B cell (primary cell): Measurements from ENCODE around the gene CCDC121. TPM values are rescaled to one million over a fixed set of nuclear protein-coding genes. Genes with fewer than 3 reads are reported as not detected.

Experiments
- ATAC-seq: fragments of 200-7000 bp; cut with Tn5 transposase; one replicate; pipeline ENCODE4 v1.10.0; 2021; ENCODE audit warnings: low read depth, mild to moderate bottlenecking, moderate number of reproducible peaks, moderate library complexity
- CTCF ChIA-PET: fragments of 350-600 bp; sonication (Branson Sonifier 250); formaldehyde crosslinking; loops from one replicate; lab custom pipeline; 2021; ENCODE audit warnings: antibody characterized with exemption, inconsistent platforms; lab: Charles Lee
- POLR2A ChIA-PET: fragments of 350-600 bp; sonication (Branson Sonifier 250); formaldehyde crosslinking; loops from one replicate; lab custom pipeline; 2021; ENCODE audit warnings: antibody characterized with exemption; lab: Charles Lee
- DNase-seq: peaks from one replicate; pipeline ENCODE4 v3.0.0; 2013
- H2AFZ ChIP-seq: 2 replicates; pipeline ENCODE4 v1.6.1; 2012; ENCODE audit warnings: mild to moderate bottlenecking, low read depth, low read length; ENCODE audit not compliant: insufficient read depth, poor library complexity, severe bottlenecking
- H3K27ac ChIP-seq, 2 donors: 1 replicate in 1 of 2; 2 replicates in 1 of 2; pipeline ENCODE4 v1.5.1; 2012 to 2013; ENCODE audit warnings: low read length in 2 of 2, mild to moderate bottlenecking in 2 of 2, moderate library complexity in 1 of 2
- H3K27me3 ChIP-seq, 4 experiments: fragments of 200-600 bp in 1 of 4; sonication (generic) in 1 of 4; replicated peaks in 1 of 4; 1 replicate in 2 of 4; 2 replicates in 2 of 4; pipeline versions ENCODE4 v1.6.1 to v1.7.0; 2013 to 2016; ENCODE audit warnings: low read length in 3 of 4, mild to moderate bottlenecking in 2 of 4, mixed read lengths in 1 of 4, moderate library complexity in 1 of 4; ENCODE audit not compliant: insufficient read depth in 4 of 4, control insufficient read depth in 3 of 4; ENCODE audit errors: control extremely low read depth in 1 of 4
- H3K36me3 ChIP-seq, 2 experiments: replicated peaks in 1 of 2; 1 replicate in 1 of 2; 2 replicates in 1 of 2; pipeline versions ENCODE4 v1.6.1 to v1.7.1; 2013; ENCODE audit warnings: low read length in 1 of 2; ENCODE audit not compliant: insufficient read depth in 2 of 2, control insufficient read depth in 1 of 2; ENCODE audit errors: control extremely low read depth in 1 of 2, extremely low read depth in 1 of 2
- H3K4me1 ChIP-seq, 2 donors: fragments of 200-600 bp in 1 of 2; sonication (generic) in 1 of 2; 1 replicate in 1 of 2; 2 replicates in 1 of 2; pipeline versions ENCODE4 v1.5.1 to v1.6.1; 2013 to 2017; ENCODE audit warnings: low read length in 2 of 2; ENCODE audit not compliant: control insufficient read depth in 2 of 2, insufficient read depth in 2 of 2
- H3K4me2 ChIP-seq: replicated peaks from 2 replicates; pipeline ENCODE3; 2012; ENCODE audit warnings: mild to moderate bottlenecking, low read depth, low read length; ENCODE audit not compliant: poor library complexity, severe bottlenecking
- H3K4me3 ChIP-seq, 5 experiments: fragments of 200-600 bp in 1 of 5; sonication (generic) in 1 of 5; 1 replicate in 3 of 5; 2 replicates in 2 of 5; pipeline versions ENCODE4 v1.5.1 to v1.7.0; 2011 to 2016; ENCODE audit warnings: low read length in 4 of 5, mild to moderate bottlenecking in 4 of 5, low read depth in 2 of 5, control low read depth in 1 of 5, moderate library complexity in 1 of 5; ENCODE audit not compliant: insufficient read depth in 1 of 5; ENCODE audit errors: control extremely low read depth in 1 of 5, extremely low read depth in 1 of 5
- H3K79me2 ChIP-seq: fragments of 200-600 bp; sonication (generic); one replicate; pipeline ENCODE4 v1.6.0; 2016; ENCODE audit warnings: low read length; ENCODE audit not compliant: control insufficient read depth, insufficient read depth
- H3K9ac ChIP-seq: fragments of 200-600 bp; sonication (generic); 2 replicates; pipeline ENCODE4 v1.6.1; 2017; ENCODE audit warnings: mild to moderate bottlenecking, low read length, moderate library complexity
- H3K9me3 ChIP-seq, 3 donors: one replicate each; pipeline versions ENCODE4 v1.6.1 to v1.7.1; 2013; ENCODE audit warnings: low read length in 2 of 3; ENCODE audit not compliant: control insufficient read depth in 2 of 3, insufficient read depth in 1 of 3; ENCODE audit errors: control extremely low read depth in 1 of 3
- H4K20me1 ChIP-seq: 2 replicates; pipeline ENCODE4 v1.6.0; 2012; ENCODE audit warnings: mild to moderate bottlenecking, low read length; ENCODE audit not compliant: insufficient read depth, control insufficient read depth, poor library complexity, severe bottlenecking
- H3K27ac Mint-ChIP-seq: one replicate; pipeline ENCODE4 v1.8.0; 2021; ENCODE audit warnings: mixed read lengths
- H3K27me3 Mint-ChIP-seq: one replicate; pipeline ENCODE4 v1.8.0; 2021; ENCODE audit warnings: mixed read lengths
- H3K4me1 Mint-ChIP-seq: one replicate; pipeline ENCODE4 v1.8.0; 2021; ENCODE audit warnings: mixed read lengths
- H3K4me3 Mint-ChIP-seq: one replicate; pipeline ENCODE4 v1.8.0; 2021; ENCODE audit warnings: mixed read lengths
- H3K9me3 Mint-ChIP-seq: one replicate; pipeline ENCODE4 v1.8.0; 2022; ENCODE audit warnings: mixed read lengths; ENCODE audit not compliant: insufficient read depth
- CTCF ChIP-seq: fragments of 200-600 bp; IDR thresholded peaks from one replicate; pipeline ENCODE4 v1.8.0; 2022; ENCODE audit warnings: antibody characterized with exemption, mild to moderate bottlenecking
- EZH2 ChIP-seq: IDR thresholded peaks from 2 replicates; pipeline ENCODE4 v1.6.1; 2012; ENCODE audit warnings: borderline replicate concordance, low read depth, mild to moderate bottlenecking, moderate library complexity, low read length; ENCODE audit not compliant: insufficient read depth, poor library complexity, severe bottlenecking
- WGBS: methylation state at CpG from one replicate; pipeline ENCODE4 v1.1.5; 2013; ENCODE audit warnings: missing lambda C conversion rate; ENCODE audit not compliant: insufficient coverage; 5-methylcytosine and 5-hydroxymethylcytosine counted together
- intact Hi-C: fragments of 100-400 bp; cut with micrococcal nuclease; formaldehyde crosslinking; loops from one replicate; pipeline ENCODE4 v1.10.0; 2022
- polyA plus RNA-seq: library from polyadenylated mRNA; depleted of rRNA; stranded (reverse); fragments of >200 nt; gene quantifications from 2 replicates; pipeline ENCODE4 v1.2.3, GENCODE V29; 2012
- total RNA-seq, 2 donors: library from RNA; stranded (reverse); fragments of 120-200 nt in 1 of 2; gene quantifications; 1 replicate in 1 of 2; 2 replicates in 1 of 2; pipeline versions ENCODE4 v1.2.3 to v1.2.4, GENCODE V29; 2013 to 2022

CCDC121 gene
- total and polyA plus RNA-seq, 2 donors (not counting 1 experiment from before 2014, with no cell fraction given) = 0.95 to 2.2 TPM

GRCh38 chr2:27582695-27583389 is 46.0 kb downstream of the CCDC121 start, which contains the start of gene ZNF512:
Gene ZNF512, plus strand, starts transcription at chr2:27583042. Its CDS starts 71 bp downstream, at chr2:27583113.
- Histone ChIP-seq H4K20me1 (peaks cover 18% of the 10 kb centered on the region), H3K4me2 (peak within 1 kb of the TSS; percentile 81), H3K4me1 (peaks cover 17 to 29% of the 10 kb centered on the region in 2 donors), H3K27me3 (no peaks in the 10 kb centered on the region), H3K27ac (peak within 1 kb of the TSS; percentile 70 to 72), H3K4me3 (peak within 1 kb of the TSS; percentile 66 to 98 (median 80)), H3K9me3 (peaks cover 0 to 17% (median 0%) of the 10 kb centered on the region in 3 donors), H3K9ac (peak within 1 kb of the TSS; percentile 81), H2AFZ (peak within 1 kb of the TSS; percentile 85), H3K36me3 (peaks cover 0 to 1% of the 10 kb centered on the region in 2 experiments), H3K79me2 (peaks cover 46% of the 10 kb centered on the region)
- H3K27me3 Mint-ChIP-seq = peaks cover 1% of the 10 kb centered on the region
- DNase-seq (peak; percentile 93), ATAC-seq (peak; percentile 94)
- ChIA-PET POLR2A (interaction anchor here (1.1 to 1.3 kb wide), 2 partner anchors 46 to 93 kb away, joined by 3 to 4 read pairs; partner anchors contain the start of genes CCDC121, GPN1 and IFT172), CTCF (no interaction called here)
- peak within 1 kb of the TSS; percentile 96 for H3K27ac Mint-ChIP-seq
- TF ChIP-seq EZH2 (no peak), CTCF (no peak)
- intact Hi-C loops = loop anchor here (1.0 to 10.0 kb wide), 7 partner anchors 45 to 260 kb away; partner anchors contain the start of genes EIF2B4, IFT172, KRTCAP3 and MPV17
- under 1% methylated on average over 37 of the region's 38 CpGs for WGBS
- H3K9me3 Mint-ChIP-seq = peaks cover 9% of the 10 kb centered on the region
- peaks cover 40% of the 10 kb centered on the region for H3K4me1 Mint-ChIP-seq
- peak within 1 kb of the TSS; percentile 96 for H3K4me3 Mint-ChIP-seq
